NCI-H128 (cell line): Measurements from ENCODE around the gene ADIPOR2.
"Not testable (repeated sequence)": the region's sequence is repeated elsewhere in the genome, so short reads cannot be mapped to it uniquely, and the experiment has no call there.

Experiments
- DNase-seq: peaks from one replicate; lab custom pipeline; 2025; ENCODE audit not compliant: unreplicated experiment; lab: John Stamatoyannopoulos, UW

The ADIPOR2 gene

GRCh38 chr12:1810201-1810930, 119.5 kb downstream of the ADIPOR2 start:
- no peak for DNase-seq

DNA sequence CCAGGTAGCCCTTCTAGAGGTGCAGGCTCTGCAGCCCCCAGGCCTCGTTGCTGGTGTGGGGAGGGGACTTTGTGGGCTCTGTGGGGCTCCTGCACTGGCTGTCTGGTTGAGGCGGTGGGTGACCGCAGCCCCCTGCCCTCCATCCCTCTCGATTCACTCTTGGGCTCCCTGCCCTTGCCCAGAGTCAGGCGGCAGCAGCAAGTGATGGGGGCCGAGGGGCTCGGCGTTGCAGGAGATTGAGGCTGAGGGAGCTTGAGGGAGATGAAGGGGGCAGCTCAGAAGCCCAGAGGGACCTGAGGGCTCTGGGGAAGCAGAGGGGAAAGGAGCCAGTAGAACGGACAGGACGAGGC, 120.0 kb downstream of the ADIPOR2 start:
- DNase-seq, result no peak

- no peak for DNase-seq
Observed at GRCh38 chr12:1811281-1811947, 120.5 kb downstream of the ADIPOR2 start.

DNA sequence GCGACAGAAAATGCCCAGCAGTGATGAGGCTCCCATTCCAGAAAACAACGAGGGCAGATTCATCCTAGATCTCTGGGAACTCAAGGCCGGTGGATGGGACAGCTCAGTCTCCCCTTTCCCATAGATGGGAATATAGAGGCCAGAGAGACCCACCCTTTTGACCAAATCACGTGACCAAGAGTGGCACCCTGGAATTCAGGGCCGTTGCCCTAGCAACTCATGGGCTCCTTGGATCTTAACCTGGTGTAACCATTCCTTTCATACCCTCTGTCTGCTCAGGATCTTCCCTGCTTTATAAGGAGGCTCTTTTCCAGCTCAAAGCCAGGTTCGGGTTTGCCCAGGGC, 121.0 kb downstream of the ADIPOR2 start:
- DNase-seq, result no peak

DNA sequence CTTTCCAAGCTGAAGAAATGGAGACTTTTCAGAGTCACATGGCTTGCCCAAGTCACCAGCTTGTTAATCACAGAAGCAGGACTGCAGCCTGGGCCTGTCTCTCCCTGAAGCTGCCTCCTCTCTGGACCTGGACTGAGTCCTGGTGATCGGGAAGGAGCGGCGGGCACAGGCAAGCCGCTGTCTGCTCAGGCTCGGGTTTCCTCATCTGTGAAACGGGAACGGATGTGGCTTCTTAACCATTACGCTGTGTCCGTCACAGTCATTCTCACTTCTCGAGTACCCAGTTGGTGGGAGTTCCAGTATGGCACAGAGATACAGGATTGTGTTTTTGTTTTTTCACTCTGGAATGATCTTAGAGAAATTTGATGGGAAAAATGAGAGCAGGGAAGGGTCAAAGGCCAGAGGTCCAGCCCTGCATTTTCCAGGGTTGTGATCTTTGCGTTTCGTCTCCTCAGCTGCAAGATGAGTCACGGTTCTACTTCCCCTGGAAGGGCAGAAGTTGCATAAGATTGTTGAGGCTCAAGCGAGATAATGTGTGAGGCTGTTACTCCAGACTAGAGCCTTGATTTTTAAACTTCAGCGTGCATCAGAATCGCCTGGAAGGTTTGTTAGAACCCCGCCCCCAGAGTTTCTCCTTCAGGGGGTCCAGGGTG, 121.9 kb downstream of the ADIPOR2 start:
- no peak for DNase-seq

GRCh38 chr12:1814266-1814665, 123.4 kb downstream of the ADIPOR2 start:
- no peak for DNase-seq

- no peak for DNase-seq
Observed at GRCh38 chr12:1815108-1815507, 124.2 kb downstream of the ADIPOR2 start.

GRCh38 chr12:1815814-1816729, 125.2 kb downstream of the ADIPOR2 start:
- no peak for DNase-seq

DNA sequence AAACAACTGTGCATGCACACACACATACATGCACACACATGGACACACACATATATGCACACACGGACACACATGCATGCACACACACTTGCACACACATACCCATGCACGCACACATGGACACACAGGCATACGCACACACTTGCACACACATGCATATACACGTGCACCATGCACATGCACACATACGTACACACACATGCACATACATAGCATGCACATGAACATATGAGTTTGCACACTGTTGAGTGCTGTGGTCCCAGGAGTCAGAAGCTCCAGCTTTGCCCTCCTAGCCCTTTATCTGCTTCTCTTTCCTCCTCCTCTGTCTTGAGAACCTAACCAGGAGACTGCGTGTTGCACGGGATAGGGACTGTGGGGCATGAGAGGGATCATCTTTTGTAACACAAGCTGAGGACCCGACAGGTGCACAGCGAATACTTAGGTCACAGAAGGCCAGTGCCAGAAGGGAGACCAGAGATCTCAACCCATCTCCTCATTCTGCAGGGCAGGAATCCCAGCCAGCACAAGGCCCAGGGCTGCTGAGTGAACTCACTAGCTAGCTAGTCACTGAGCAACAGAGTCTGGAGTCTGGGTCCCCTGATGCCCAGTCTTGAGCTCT, 126.0 kb downstream of the ADIPOR2 start:
- no peak for DNase-seq

DNA sequence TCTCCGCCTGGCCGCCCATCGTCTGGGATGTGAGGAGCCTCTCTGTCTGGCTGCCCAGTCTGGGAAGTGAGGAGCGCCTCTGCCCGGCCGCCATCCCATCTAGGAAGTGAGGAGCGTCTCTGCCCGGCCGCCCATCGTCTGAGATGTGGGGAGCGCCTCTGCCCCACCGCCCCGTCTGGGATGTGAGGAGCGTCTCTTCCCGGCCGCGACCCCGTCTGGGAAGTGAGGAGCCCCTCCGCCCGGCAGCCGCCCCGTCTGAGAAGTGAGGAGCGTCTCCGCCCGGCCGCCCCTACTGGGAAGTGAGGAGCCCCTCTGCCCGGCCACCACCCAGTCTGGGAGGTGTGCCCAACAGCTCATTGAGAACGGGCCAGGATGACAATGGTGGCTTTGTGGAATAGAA, 127.1 kb downstream of the ADIPOR2 start:
- not testable (repeated sequence) for DNase-seq

DNA sequence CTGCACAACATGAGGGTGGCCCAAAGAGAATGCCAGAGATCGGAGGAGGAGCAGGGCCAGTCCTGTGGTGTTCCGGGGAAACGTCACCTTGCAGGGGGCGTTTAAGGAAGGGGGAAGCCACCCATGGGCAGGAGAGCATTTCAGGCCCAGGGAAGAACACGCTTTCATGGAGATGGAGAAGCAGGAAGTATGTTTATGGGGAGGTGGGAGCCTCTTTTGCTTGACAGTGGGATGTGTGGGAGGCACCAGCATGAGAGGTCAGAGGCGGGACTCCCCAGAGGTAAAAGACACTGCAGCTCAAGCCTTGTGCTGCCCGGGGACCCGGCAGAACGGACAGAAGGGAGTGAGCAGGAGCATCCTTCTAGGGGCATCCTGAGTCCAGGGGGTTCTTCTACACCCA, 128.2 kb downstream of the ADIPOR2 start:
- DNase-seq, result no peak

- DNase-seq, result no peak
Observed at GRCh38 chr12:1819571-1819970, 128.7 kb downstream of the ADIPOR2 start.

GRCh38 chr12:1820191-1820895, 129.5 kb downstream of the ADIPOR2 start, which contains the start of gene LRTM2:
Gene LRTM2 (plus strand): TSS chr12:1820565. CDS start chr12:1828149, 7,584 bp downstream.
- no peak for DNase-seq

- no peak for DNase-seq
Observed at GRCh38 chr12:1820896-1821291, 130.0 kb downstream of the ADIPOR2 start.

DNA sequence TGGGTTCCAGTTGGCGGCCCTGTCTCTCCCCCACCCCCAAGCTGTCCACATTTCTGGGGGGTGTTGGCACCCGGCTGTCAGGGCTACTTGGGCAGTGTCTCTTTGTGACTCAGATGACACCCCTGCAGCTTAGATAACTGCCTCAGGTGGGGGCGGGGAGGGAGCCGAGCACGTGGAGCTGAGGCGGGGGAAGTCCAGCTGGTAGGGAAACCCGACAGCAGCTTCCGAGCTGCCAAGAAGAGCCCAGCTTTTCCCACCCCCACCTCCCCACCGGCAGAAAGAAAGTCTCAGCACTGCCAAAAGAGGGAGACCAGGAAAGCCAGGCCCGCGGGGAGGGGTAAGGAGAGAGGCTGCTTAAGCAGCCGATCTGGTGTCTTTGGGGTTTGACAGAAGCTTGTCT, 130.9 kb downstream of the ADIPOR2 start:
- DNase-seq, result no peak

DNA sequence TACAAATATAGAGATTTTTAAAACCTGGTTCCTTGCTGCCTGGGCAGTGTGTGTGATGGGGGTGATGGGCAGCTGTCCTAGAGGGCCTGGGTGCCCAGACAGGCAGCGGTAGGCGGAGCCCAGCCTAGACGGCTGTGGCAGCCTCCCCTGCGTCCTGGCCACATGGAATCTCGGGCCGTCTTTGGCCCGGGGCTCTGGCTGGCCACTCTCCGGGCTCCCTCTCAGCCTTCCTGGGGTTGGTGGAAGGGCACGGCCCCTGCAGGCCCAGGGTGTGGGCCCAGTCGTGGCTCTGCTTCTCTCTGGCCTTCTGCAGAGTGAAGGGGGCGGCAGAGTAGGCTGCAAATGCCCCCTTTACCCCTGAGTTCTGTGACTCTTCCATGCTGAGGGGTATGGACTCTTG, 131.8 kb downstream of the ADIPOR2 start:
- DNase-seq, result no peak

GRCh38 chr12:1823237-1823636, 132.4 kb downstream of the ADIPOR2 start:
- DNase-seq, result no peak

DNA sequence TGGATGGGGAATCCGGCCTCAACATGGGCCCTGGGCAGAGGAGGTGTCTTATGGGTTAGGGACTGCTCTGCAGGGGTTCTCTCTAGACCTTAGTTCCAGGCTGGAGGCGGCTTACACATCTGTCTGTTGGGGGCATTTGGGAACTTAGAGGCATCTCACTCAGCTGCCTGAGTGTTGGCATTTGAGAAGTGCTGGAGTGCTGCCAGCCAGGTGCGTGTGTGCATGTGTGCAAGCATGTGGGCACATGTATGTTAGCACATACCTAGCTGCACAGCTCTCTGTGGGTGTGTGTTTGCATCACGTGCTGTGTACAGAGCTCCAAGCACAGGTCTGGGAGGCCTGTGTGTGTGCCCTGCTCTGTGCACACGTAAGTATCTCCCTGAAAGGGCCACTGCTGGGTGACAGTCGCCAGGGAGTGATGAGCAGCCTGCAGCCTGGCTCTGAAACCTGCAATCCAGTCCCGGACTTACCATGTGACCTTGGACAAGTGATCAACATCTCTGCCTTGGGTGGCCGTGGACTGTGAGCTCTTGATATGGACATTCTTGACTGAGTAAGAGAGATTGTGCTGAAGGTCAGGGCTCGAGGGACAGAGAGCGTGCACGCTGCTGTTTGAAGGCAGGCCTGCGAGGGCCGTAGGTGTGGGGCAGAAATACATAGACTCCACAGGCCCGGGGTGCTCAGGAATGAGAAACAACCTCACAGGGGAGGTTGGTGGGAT, 134.7 kb downstream of the ADIPOR2 start:
- DNase-seq, result no peak

- no peak for DNase-seq
Observed at GRCh38 chr12:1826401-1826800, 135.5 kb downstream of the ADIPOR2 start.
